ENCODE measurements around the gene OR52E4.

OR52E4 gene

DNA sequence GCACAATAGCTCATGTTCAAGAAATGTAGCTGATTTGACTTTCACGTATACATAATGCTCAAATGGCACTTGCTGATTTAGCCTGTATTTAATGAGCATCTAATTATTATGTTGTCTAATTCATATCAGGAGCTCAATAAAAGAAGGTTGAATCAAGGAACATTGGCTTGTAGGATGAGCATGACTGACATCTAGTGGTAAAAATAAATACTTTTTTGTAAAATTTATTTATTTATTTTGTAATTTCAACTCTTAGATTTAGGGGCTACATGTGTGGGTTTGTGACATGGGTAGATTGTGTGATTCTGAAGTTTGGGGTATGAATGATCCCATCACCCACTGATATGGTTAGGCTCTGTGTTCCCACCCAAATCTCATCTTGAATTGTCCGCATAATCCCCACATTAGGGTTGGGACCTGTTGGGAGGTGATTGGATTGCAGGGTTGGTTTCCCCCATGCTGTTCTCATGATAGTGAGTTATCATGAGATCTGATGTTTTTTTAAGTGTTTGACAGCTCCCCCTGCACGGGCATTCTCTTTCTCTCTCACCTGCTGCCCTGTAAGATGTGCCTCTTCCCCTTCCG is 10.9 kb downstream of the OR52E4 start:
- DNase-seq (ENCODE audit: extremely low read depth, low read depth), result no peak
- no peak overlapping the region for H3K4me3 ChIP-seq (replicated peaks; ENCODE audit: low read depth, low read length)
- TF ChIP-seq CTCF (IDR thresholded peaks at IDR 0.05; ENCODE audit: low read depth, low read length, missing control alignments), result no peak

GRCh38 chr11:5892908-5893307 is 12.5 kb downstream of the OR52E4 start, which contains the start of gene OR52E5:
Gene OR52E5, plus strand, starts transcription at chr11:5893208. Its CDS starts 7,569 bp downstream, at chr11:5900777.
- TF ChIP-seq CTCF (IDR thresholded peaks at IDR 0.05; ENCODE audit: low read depth, low read length, missing control alignments), result no peak
- DNase-seq (ENCODE audit: extremely low read depth, low read depth), result no peak
- no peak within 1 kb of the TSS for H3K4me3 ChIP-seq (replicated peaks; ENCODE audit: low read depth, low read length)

DNA sequence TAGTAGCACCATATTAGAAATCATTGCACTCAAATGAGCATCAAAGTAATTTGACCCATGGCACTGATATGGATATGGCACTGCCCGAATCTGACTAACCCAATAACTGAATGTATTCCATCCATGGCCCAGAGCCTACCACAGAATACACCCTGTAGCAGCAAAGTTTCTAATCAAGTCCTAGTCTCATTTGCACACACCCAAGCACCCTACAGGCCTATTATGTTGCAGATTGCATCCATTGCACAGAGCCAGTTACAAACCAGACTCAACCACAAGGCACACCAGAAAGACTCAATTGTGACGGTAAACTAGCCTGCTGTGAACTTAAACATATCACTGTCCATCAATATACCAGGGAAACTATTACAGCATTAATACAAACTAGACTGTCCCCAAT is 19.1 kb downstream of the OR52E4 start:
- no peak for TF ChIP-seq CTCF (IDR thresholded peaks at IDR 0.05; ENCODE audit: low read depth, low read length, missing control alignments)
- H3K4me3 ChIP-seq (replicated peaks; ENCODE audit: low read depth, low read length), result no peak overlapping the region
- DNase-seq (ENCODE audit: extremely low read depth, low read depth), result no peak

GRCh38 chr11:5910540-5910939 is 30.1 kb downstream of the OR52E4 start:
- TF ChIP-seq CTCF (IDR thresholded peaks at IDR 0.05; ENCODE audit: low read depth, low read length, missing control alignments), result no peak

DNA sequence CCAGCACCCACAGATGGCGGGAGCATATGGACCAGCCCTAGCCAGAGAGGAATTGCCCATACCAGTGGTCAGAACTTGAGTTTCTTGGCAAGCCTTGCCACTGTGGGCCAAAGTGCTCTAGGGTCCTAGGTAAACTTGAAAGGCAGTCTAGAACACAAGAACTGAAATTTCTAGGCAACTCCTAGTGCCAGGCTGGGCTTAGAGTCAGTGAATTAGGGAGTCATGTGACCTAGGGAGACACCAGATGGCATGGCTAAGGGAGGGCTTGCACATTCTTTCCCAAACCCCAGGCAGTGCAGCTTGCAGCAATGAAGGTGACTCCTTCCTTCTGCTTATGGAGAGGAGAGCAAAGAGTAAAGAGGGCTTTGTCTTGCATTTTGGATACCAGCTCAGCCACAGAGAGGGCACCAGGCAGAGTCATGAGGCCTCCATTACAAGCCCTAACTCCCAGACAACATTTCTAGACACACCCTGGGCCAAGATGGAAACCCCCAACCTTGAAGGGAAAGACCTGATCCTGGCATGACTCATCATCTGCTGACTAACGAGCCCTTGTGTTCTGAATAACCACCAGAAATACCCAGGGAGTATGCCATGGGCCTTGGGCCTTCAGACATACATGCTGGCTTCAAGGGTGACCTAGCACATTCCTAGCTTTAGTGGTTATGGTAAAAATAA is 42.5 kb downstream of the OR52E4 start:
- no peak overlapping the region for H3K4me3 ChIP-seq (replicated peaks; ENCODE audit: low read depth, low read length)
- DNase-seq (ENCODE audit: extremely low read depth, low read depth), result no peak
- no peak for TF ChIP-seq CTCF (IDR thresholded peaks at IDR 0.05; ENCODE audit: low read depth, low read length, missing control alignments)

More at GRCh38 chr11:5910540-5910939, 30.1 kb downstream of the OR52E4 start:
- no peak for DNase-seq (ENCODE audit: extremely low read depth, low read depth)
- no peak overlapping the region for H3K4me3 ChIP-seq (replicated peaks; ENCODE audit: low read depth, low read length)

DNA sequence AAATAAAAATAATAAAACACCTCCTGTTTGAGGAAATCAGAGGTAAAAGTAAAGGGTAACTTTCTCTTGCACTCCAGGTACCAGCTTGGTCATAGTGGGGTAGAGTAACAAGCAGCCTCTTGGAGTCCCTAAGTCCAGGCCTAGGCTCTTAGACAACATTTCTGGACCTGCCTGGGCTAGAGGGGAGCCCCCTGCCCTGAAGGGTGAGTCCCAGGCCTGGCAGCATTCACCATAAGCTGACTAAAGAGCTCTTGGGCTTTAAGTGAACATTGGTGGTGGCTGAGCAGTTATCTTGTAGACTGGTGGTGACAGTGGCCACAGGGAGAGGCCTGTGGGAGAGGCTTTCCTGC is 43.0 kb downstream of the OR52E4 start:
- H3K4me3 ChIP-seq (replicated peaks; ENCODE audit: low read depth, low read length), result no peak overlapping the region
- DNase-seq (ENCODE audit: extremely low read depth, low read depth), result no peak
- no peak for TF ChIP-seq CTCF (IDR thresholded peaks at IDR 0.05; ENCODE audit: low read depth, low read length, missing control alignments)

All from HFF-Myc (cell line).